Gastroesophageal sphincter (tissue), 4 donors: Measurements from ENCODE around the gene VEGFB. TPM values are rescaled to one million over a fixed set of nuclear protein-coding genes. Genes with fewer than 3 reads are reported as not detected.

Experiments used
- ATAC-seq: fragments of 150-250 bp; one replicate; pipeline ENCODE4 v1.9.1; 2016; ENCODE audit warnings: mild to moderate bottlenecking, moderate library complexity
- H3K27ac ChIP-seq, 4 donors: fragments of 200-600 bp; sonication (generic) in 3 of 4; 1 replicate in 3 of 4; 2 replicates in 1 of 4; pipeline ENCODE4 v1.5.1; 2016 to 2019
- H3K27me3 ChIP-seq: fragments of 200-600 bp; sonication (generic); one replicate; pipeline ENCODE4 v1.5.1; 2019
- H3K36me3 ChIP-seq, 2 donors: fragments of 200-600 bp; sonication (generic); one replicate each; pipeline ENCODE4 v1.5.1; 2019; ENCODE audit warnings: control low read depth in 1 of 2
- H3K4me1 ChIP-seq, 3 donors: fragments of 200-600 bp; sonication (generic); 1 replicate in 2 of 3; 2 replicates in 1 of 3; pipeline ENCODE4 v1.5.1; 2016 to 2019; ENCODE audit warnings: control low read depth in 2 of 3
- H3K4me3 ChIP-seq, 2 donors: fragments of 200-600 bp; sonication (generic); one replicate each; pipeline ENCODE4 v1.5.1; 2019; ENCODE audit warnings: mild to moderate bottlenecking in 1 of 2, moderate library complexity in 1 of 2
- H3K9me3 ChIP-seq, 3 donors: fragments of 200-600 bp; sonication (generic); one replicate each; pipeline ENCODE4 v1.5.1; 2017 to 2019; ENCODE audit warnings: control low read depth in 2 of 3
- EP300 ChIP-seq: sonication (generic); formaldehyde crosslinking; IDR thresholded peaks from one replicate; pipeline ENCODE4 v1.6.1; 2017; ENCODE audit warnings: antibody characterized with exemption, mild to moderate bottlenecking
- POLR2A ChIP-seq, 2 donors: fragments of 450-650 bp; IDR thresholded peaks; one replicate each; pipeline ENCODE4 v1.6.1; 2017; ENCODE audit warnings: antibody characterized with exemption in 2 of 2, mild to moderate bottlenecking in 2 of 2, moderate library complexity in 1 of 2
- POLR2AphosphoS5 ChIP-seq: sonication (generic); formaldehyde crosslinking; IDR thresholded peaks from one replicate; pipeline ENCODE4 v1.6.1; 2017; ENCODE audit warnings: antibody characterized with exemption
- WGBS, 2 donors: methylation state at CpG; one replicate each; pipeline ENCODE4 v1.1.5; 2018; ENCODE audit warnings: low coverage in 1 of 2; 5-methylcytosine and 5-hydroxymethylcytosine counted together
- total RNA-seq, 4 donors: library from RNA; depleted of rRNA; stranded (reverse); fragments of >200 nt; gene quantifications; one replicate each; pipeline ENCODE4 v1.1.0, GENCODE V29; 2016
- TF ChIP-seq, protein P1 (sequence below), 4 experiments: fragments of 200-600 bp in 2 of 4; fragments of 450-650 bp in 2 of 4; sonication (generic) in 1 of 4; IDR thresholded peaks; one replicate each; pipeline ENCODE4 v1.5.1; 2017 to 2019; ENCODE audit warnings: antibody characterized with exemption in 4 of 4, mild to moderate bottlenecking in 2 of 4, moderate library complexity in 2 of 4

The VEGFB gene
- total RNA-seq, 4 donors from 2014 or later, result 49.9 to 152 (median 88.6) TPM

DNA sequence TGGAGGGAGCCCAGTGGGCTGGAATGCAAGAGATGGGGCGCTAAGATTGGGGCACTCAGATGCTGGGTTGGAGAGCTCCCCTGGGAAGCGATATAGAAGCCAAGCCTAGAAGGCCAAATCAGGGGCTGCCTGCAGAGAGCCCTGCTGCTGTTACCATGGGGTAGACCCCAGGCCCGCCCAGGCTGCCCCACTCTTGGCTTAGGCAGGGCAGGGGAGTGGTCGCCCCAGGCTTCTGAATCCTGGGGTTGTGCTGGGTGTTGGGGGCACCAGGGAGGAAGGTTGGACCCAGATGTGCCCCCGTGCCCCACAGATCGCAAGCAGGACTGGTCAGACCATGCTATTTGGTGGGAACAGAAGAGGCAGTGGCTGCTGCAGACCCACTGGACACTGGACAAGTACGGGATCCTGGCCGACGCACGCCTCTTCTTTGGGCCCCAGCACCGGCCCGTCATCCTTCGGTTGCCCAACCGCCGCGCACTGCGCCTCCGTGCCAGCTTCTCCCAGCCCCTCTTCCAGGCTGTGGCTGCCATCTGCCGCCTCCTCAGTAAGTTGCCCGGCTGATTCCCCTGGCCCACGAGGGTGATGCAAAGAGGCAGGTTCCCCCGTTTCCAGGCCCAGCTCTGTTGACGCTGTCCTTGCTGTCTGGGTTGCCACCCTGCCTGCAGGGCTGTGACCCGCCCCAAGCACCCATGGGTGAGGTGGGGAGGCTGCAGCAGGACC is 23.9 kb upstream of the VEGFB start:
- H3K27ac ChIP-seq, result no peak overlapping the region
- H3K36me3 ChIP-seq, result peaks cover 0 to 37% of the 10 kb centered on the region in 2 donors
- no peak for TF ChIP-seq POLR2A (IDR thresholded peaks at IDR 0.05)
- no peak for TF ChIP-seq POLR2AphosphoS5
- TF ChIP-seq EP300, result no peak
- TF ChIP-seq, protein P1, sequence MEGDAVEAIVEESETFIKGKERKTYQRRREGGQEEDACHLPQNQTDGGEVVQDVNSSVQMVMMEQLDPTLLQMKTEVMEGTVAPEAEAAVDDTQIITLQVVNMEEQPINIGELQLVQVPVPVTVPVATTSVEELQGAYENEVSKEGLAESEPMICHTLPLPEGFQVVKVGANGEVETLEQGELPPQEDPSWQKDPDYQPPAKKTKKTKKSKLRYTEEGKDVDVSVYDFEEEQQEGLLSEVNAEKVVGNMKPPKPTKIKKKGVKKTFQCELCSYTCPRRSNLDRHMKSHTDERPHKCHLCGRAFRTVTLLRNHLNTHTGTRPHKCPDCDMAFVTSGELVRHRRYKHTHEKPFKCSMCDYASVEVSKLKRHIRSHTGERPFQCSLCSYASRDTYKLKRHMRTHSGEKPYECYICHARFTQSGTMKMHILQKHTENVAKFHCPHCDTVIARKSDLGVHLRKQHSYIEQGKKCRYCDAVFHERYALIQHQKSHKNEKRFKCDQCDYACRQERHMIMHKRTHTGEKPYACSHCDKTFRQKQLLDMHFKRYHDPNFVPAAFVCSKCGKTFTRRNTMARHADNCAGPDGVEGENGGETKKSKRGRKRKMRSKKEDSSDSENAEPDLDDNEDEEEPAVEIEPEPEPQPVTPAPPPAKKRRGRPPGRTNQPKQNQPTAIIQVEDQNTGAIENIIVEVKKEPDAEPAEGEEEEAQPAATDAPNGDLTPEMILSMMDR (IDR thresholded peaks at IDR 0.05), result no peak
- WGBS, 2 donors, result 60% methylated on average over 2 of the region's 24 CpGs; no CpG with 5 or more reads in 1 of the 2 donors
- H3K9me3 ChIP-seq, result no peaks in the 10 kb centered on the region
- H3K4me1 ChIP-seq, result peaks cover 0 to 30% (median 0%) of the 10 kb centered on the region in 3 donors
- H3K4me3 ChIP-seq, result no peak overlapping the region
- no peaks in the 10 kb centered on the region for H3K27me3 ChIP-seq
- ATAC-seq, result no peak

GRCh38 chr11:64211181-64211872 is 23.1 kb upstream of the VEGFB start:
- TF ChIP-seq, protein P1 (IDR thresholded peaks at IDR 0.05), result no peak
- TF ChIP-seq EP300 (no peak), POLR2AphosphoS5 (no peak), POLR2A (IDR thresholded peaks at IDR 0.05) (no peak)
- no peak for ATAC-seq

DNA sequence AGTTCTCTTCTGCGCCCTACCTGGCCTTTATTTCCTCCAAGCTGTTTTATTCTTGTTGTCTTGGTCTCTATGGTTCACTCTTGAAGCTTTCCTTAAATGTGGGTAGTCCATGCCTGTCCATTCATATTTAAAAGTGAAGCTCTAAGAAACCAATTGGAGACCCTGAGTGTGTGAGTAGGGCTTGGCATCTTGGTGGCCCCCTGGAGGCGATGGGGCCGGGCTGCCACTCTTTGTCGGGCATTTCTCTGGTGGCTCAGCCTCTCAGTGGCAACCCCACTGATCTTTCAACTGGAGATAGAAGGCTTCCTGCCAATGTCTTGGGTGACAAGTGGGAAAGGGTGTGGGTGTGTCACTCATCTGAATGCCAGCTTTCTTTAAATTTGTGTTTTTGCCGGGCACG is 17.5 kb upstream of the VEGFB start:
- H3K4me3 ChIP-seq, result no peak overlapping the region
- 96 to 100% methylated on average over 1 to 2 of the region's 6 CpGs for WGBS, 2 donors
- no peak for ATAC-seq
- H3K27ac ChIP-seq, result no peak overlapping the region
- peaks cover 0 to 25% of the 10 kb centered on the region in 2 donors for H3K36me3 ChIP-seq
- no peaks in the 10 kb centered on the region for H3K27me3 ChIP-seq
- H3K4me1 ChIP-seq, result no peaks in the 10 kb centered on the region
- no peaks in the 10 kb centered on the region for H3K9me3 ChIP-seq
- TF ChIP-seq POLR2AphosphoS5, result no peak
- TF ChIP-seq, protein P1 (IDR thresholded peaks at IDR 0.05), result no peak
- no peak for TF ChIP-seq EP300
- TF ChIP-seq POLR2A (IDR thresholded peaks at IDR 0.05), result no peak

More at GRCh38 chr11:64211181-64211872, 23.1 kb upstream of the VEGFB start:
- H3K4me1 ChIP-seq, result peaks cover 0 to 21% (median 0%) of the 10 kb centered on the region in 3 donors
- H3K9me3 ChIP-seq, result no peaks in the 10 kb centered on the region
- H3K4me3 ChIP-seq, result no peak overlapping the region
- no peaks in the 10 kb centered on the region for H3K27me3 ChIP-seq
- H3K36me3 ChIP-seq, result peaks cover 0 to 29% of the 10 kb centered on the region in 2 donors
- 80 to 81% methylated on average over 1 to 6 of the region's 30 CpGs for WGBS, 2 donors
- no peak overlapping the region for H3K27ac ChIP-seq

DNA sequence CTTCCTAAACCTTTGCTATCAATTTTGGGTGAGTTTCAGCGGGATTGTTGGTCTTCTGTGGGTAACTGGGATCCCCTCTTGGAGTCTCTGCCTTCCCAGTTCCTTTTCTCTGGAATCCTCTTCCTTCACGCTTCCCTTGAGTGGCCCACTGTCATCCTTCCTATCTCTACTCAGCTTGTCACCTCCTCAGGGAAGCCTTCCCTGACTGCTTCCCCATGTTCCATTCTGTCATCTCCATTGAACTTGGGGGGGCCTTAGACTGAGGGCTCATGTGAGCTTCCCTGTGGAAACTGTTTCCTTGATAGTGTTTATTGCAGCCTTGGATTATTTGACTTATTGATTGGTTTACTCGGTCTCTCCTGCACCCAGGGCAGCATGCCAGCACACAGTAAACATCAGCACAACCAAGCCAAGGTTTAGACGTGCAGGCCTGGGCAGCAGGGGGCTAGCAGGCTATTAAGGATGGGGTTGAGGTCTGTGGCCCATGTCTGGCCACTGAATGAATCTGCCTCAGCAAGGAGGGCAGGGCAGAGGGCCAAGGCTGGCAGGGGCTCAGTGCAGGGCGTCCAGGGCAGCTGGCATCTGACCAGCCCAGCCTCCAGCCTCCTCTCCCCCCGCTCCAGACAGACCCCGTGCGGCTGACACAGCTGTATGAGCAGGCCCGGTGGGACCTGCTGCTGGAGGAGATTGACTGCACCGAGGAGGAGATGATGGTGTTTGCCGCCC is 15.6 kb upstream of the VEGFB start:
- peaks cover 0 to 28% of the 10 kb centered on the region in 2 donors for H3K36me3 ChIP-seq
- no peak for TF ChIP-seq POLR2AphosphoS5

DNA sequence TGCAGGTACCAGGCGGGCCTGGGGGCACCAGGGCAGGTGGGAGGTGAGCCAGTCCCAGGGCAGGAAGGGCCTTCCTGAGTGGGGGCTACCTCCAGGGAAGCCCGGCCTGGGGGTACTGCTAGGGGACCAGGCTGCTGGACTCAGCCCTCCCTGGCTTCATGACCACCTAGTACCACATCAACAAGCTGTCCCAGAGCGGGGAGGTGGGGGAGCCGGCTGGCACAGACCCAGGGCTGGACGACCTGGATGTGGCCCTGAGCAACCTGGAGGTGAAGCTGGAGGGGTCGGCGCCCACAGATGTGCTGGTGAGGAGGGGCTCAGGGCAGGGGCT is 15.1 kb upstream of the VEGFB start:
- no CpG with 5 or more reads among the region's 7 CpGs for WGBS, 2 donors
- TF ChIP-seq EP300 (no peak), POLR2A (IDR thresholded peaks at IDR 0.05) (no peak), POLR2AphosphoS5 (no peak)
- TF ChIP-seq, protein P1 (IDR thresholded peaks at IDR 0.05), result no peak
- H3K27ac ChIP-seq, result no peak overlapping the region
- peaks cover 0 to 28% of the 10 kb centered on the region in 2 donors for H3K36me3 ChIP-seq
- H3K4me1 ChIP-seq, result peaks cover 0 to 2% (median 0%) of the 10 kb centered on the region in 3 donors
- ATAC-seq, result no peak
- H3K4me3 ChIP-seq, result no peak overlapping the region
- no peaks in the 10 kb centered on the region for H3K27me3 ChIP-seq
- no peaks in the 10 kb centered on the region for H3K9me3 ChIP-seq

More for the DNA sequence above, 15.6 kb upstream of the VEGFB start:
- WGBS, 2 donors, result 93% methylated on average over 2 of the region's 11 CpGs; no CpG with 5 or more reads in 1 of the 2 donors
- H3K9me3 ChIP-seq, result no peaks in the 10 kb centered on the region
- no peaks in the 10 kb centered on the region for H3K4me1 ChIP-seq
- no peaks in the 10 kb centered on the region for H3K27me3 ChIP-seq
- H3K4me3 ChIP-seq, result no peak overlapping the region
- H3K27ac ChIP-seq, result no peak overlapping the region
- no peak for ATAC-seq
